ENCODE measurements around the gene ITGB4.

Gene ITGB4

DNA sequence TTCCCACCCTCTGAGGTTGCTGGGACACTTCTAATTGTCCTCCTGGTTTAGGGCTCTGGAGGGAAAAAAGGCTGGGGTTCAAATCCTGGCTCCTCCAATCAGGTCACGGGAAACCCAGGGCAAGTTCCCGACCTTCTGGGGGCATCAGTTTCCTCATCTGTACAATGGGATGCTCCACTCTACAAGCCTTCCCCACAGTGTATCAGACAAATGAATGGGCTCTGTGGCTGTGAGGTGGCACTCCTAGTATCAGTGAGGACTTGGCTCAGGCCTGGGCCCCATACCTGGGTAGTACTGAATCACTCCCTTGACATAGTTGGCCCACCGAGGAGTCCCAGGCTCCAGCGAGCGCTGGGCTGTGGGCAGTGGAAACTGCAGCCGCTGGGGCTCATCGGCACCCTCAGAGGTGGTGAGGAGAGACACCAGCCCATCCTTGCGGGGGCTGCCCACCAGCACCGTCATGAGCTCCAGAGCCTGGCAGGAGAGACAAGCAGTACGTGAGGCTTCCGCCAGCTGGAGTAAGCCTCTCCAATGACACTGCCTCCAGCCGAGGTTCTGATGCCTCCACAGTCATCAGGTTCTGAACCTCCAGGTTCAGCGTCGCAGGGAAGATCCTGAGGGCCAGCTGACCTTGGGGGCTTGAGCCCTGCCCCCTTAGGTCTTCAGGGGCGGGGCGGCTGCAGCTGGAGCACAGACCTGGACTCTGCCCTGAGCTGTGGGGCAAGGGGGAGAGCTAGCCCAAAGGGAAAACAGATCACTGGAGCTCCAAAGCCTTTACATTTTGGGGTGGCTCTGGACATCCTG lies 42.6 kb downstream of the ITGB4 start:
- H3K36me3 Mint-ChIP-seq: peaks cover 14% of the 10 kb centered on the region
- peaks cover 31% of the 10 kb centered on the region for H3K4me1 Mint-ChIP-seq
- no peaks in the 10 kb centered on the region for H3K9me3 Mint-ChIP-seq
- peak overlapping the region; percentile 82 for H3K27ac Mint-ChIP-seq
- H3K4me3 Mint-ChIP-seq: peak overlapping the region; percentile 82
- no peak for ATAC-seq
- H3K27me3 Mint-ChIP-seq: no peaks in the 10 kb centered on the region

- no peak for ATAC-seq
- Mint-ChIP-seq H3K9me3 (no peaks in the 10 kb centered on the region), H3K36me3 (peaks cover 8% of the 10 kb centered on the region), H3K4me3 (peak overlapping the region; percentile 82), H3K27ac (peak overlapping the region; percentile 82), H3K27me3 (no peaks in the 10 kb centered on the region), H3K4me1 (peaks cover 31% of the 10 kb centered on the region)
These were observed 43.1 kb downstream of the ITGB4 start for GRCh38 chr17:75764417-75764710.

DNA sequence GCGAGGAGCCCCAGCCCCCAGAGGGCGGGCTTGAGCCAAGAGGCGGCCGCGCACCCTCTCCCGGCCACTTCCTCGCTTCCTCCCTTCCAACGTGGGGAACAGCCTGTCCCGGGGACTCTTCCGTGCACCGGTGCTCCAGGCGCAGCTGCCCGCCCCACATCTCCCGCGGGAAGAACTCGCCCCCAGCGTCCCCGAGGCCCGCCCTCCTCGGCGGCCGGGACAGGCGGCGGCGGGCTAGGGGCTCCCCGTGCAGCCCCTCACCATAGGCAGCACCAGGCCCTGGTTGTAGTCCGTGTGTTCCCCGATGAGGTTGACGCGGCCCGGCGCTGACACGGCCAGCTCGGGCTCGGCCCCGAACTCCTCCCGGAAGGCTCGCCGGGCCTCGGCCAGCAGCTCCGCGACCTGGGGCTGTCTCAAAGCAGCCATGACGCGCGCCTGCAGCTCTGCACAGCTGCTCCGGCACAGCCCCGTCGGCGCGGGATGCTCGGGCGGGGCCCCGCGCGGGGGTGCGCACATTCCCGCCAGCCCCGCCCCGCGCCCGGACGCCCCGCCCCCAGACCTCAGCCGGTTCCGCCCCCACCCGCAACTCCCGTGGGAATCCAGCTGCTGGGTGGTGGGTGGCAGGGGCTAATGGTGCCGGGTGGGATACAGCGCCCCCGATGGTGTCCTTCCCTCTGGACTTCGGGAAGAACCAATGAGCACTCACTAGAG lies 43.6 kb downstream of the ITGB4 start, which contains the start of gene GALK1:
Gene GALK1 (minus strand): TSS at position 482 of the 711 bp plus-strand sequence. CDS start 56 bp downstream, at position 426.
- ATAC-seq: peak; percentile 96
- Mint-ChIP-seq H3K4me3 (peak within 1 kb of the TSS; percentile 82), H3K27me3 (no peaks in the 10 kb centered on the region), H3K9me3 (no peaks in the 10 kb centered on the region), H3K27ac (peak within 1 kb of the TSS; percentile 82), H3K36me3 (peaks cover 8% of the 10 kb centered on the region), H3K4me1 (peaks cover 31% of the 10 kb centered on the region)

- ATAC-seq: no peak
These were observed 44.7 kb downstream of the ITGB4 start for GRCh38 chr17:75765981-75766380.

GRCh38 chr17:75767881-75768280 lies 46.6 kb downstream of the ITGB4 start:
- H3K4me1 Mint-ChIP-seq: peaks cover 24% of the 10 kb centered on the region

More at GRCh38 chr17:75765981-75766380, 44.7 kb downstream of the ITGB4 start:
- H3K9me3 Mint-ChIP-seq: no peaks in the 10 kb centered on the region
- peak overlapping the region; percentile 6 for H3K4me3 Mint-ChIP-seq
- H3K27me3 Mint-ChIP-seq: no peaks in the 10 kb centered on the region
- H3K36me3 Mint-ChIP-seq: peaks cover 8% of the 10 kb centered on the region
- peaks cover 31% of the 10 kb centered on the region for H3K4me1 Mint-ChIP-seq
- peak overlapping the region; percentile 82 for H3K27ac Mint-ChIP-seq

DNA sequence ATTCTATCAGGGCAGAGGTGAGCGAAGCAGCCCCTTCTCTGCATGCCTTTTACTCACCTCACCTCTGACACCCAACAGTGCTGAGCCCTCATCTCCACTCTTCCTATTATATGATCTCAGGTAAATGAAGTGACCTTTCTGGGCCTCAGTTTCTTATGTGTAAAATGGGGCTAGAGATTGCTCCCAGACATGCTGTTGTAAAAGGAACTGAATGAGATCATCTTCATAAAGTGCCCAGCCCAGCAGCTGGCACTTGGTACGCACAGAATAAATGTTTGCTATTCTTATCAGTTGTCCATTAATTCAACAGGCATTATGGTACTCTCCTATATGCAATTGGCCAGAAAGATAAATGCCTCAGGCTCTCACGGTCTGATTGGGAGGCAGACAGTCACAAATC lies 48.3 kb downstream of the ITGB4 start:
- H3K4me1 Mint-ChIP-seq: peaks cover 8% of the 10 kb centered on the region
- no peaks in the 10 kb centered on the region for H3K9me3 Mint-ChIP-seq
- ATAC-seq: no peak
- H3K27me3 Mint-ChIP-seq: no peaks in the 10 kb centered on the region
- no peak overlapping the region for H3K4me3 Mint-ChIP-seq
- H3K27ac Mint-ChIP-seq: no peak overlapping the region
- no peaks in the 10 kb centered on the region for H3K36me3 Mint-ChIP-seq

More at GRCh38 chr17:75767881-75768280, 46.6 kb downstream of the ITGB4 start:
- ATAC-seq: no peak
- H3K9me3 Mint-ChIP-seq: no peaks in the 10 kb centered on the region
- H3K4me3 Mint-ChIP-seq: no peak overlapping the region
- no peaks in the 10 kb centered on the region for H3K27me3 Mint-ChIP-seq
- no peak overlapping the region for H3K27ac Mint-ChIP-seq
- H3K36me3 Mint-ChIP-seq: no peaks in the 10 kb centered on the region

GRCh38 chr17:75771334-75772281 lies 50.3 kb downstream of the ITGB4 start:
- no peak for ATAC-seq
- Mint-ChIP-seq H3K4me1 (peaks cover 13% of the 10 kb centered on the region), H3K27ac (no peak overlapping the region), H3K9me3 (no peaks in the 10 kb centered on the region), H3K27me3 (no peaks in the 10 kb centered on the region), H3K36me3 (peaks cover under 1% of the 10 kb centered on the region), H3K4me3 (no peak overlapping the region)

GRCh38 chr17:75773121-75773807 lies 52.0 kb downstream of the ITGB4 start:
- H3K9me3 Mint-ChIP-seq: no peaks in the 10 kb centered on the region
- H3K4me1 Mint-ChIP-seq: peaks cover 29% of the 10 kb centered on the region
- ATAC-seq: no peak
- peaks cover 17% of the 10 kb centered on the region for H3K36me3 Mint-ChIP-seq
- H3K27me3 Mint-ChIP-seq: no peaks in the 10 kb centered on the region
- no peak overlapping the region for H3K27ac Mint-ChIP-seq
- no peak overlapping the region for H3K4me3 Mint-ChIP-seq

DNA sequence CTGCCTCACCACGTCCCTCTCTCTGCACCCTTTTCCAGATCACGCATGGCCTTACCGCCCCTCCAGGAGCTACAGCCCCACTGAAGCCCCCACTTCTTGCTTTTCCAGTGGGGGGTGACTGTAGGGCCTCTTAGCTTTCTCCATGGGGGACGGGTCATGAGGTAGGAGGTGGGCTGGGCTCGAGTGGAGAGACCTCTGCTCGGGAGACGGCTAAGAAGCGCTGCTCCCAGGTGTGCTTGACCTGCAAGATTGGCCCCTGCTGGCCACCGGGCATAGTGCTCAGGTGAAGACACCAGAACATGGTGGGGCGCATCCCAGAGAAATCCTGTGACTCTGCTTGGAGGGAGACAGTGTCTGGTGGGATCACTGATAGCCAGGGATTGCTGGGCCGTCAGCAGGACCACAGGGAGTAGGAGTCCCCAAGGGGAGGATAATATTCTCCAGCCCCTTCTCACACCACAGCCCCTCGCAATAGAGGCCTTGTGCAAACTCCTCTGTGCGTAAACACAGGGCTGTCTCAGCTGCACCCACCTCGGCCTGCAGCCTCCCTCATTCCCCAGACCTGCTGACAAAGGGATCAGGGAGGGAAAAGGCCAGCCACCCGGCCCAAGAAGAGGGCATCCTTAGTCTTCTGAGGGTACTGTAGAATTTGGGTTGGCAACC lies 52.7 kb downstream of the ITGB4 start:
- no peaks in the 10 kb centered on the region for H3K27me3 Mint-ChIP-seq
- H3K4me1 Mint-ChIP-seq: peaks cover 35% of the 10 kb centered on the region
- H3K9me3 Mint-ChIP-seq: no peaks in the 10 kb centered on the region
- peaks cover 23% of the 10 kb centered on the region for H3K36me3 Mint-ChIP-seq
- no peak for ATAC-seq
- H3K27ac Mint-ChIP-seq: no peak overlapping the region
- H3K4me3 Mint-ChIP-seq: no peak overlapping the region

DNA sequence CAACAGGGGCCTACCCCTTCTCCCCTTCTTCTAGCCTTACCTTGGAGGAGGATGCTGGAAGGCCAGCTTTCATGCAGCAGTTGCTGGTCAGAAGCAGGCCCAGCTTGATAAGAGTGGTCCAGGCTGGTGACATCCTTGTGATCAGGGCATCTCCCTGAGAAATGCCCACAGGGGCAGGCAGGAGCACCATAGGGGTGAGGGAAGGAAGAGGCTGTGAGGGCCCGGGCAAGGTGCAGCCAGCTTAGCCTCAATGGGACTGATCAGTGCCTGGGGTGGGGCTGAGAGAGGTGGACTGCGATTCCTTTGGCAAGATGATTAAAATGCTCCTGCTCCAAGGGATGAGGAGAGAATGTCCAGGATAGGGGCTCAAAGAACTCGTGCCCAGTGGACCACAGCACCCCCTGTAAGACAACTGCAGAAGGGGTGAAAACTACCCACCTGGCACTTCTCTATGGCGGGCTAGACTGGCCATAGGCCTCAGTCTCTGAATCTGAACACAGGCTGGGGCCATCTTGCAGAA lies 53.3 kb downstream of the ITGB4 start:
- Mint-ChIP-seq H3K4me3 (no peak overlapping the region), H3K4me1 (peaks cover 35% of the 10 kb centered on the region), H3K36me3 (peaks cover 29% of the 10 kb centered on the region), H3K27me3 (no peaks in the 10 kb centered on the region), H3K9me3 (no peaks in the 10 kb centered on the region), H3K27ac (no peak overlapping the region)
- ATAC-seq: no peak

GRCh38 chr17:75774991-75775668 lies 53.9 kb downstream of the ITGB4 start:
- H3K27me3 Mint-ChIP-seq: no peaks in the 10 kb centered on the region
- H3K4me3 Mint-ChIP-seq: no peak overlapping the region
- H3K36me3 Mint-ChIP-seq: peaks cover 33% of the 10 kb centered on the region
- ATAC-seq: no peak
- H3K4me1 Mint-ChIP-seq: peaks cover 40% of the 10 kb centered on the region
- H3K27ac Mint-ChIP-seq: no peak overlapping the region
- no peaks in the 10 kb centered on the region for H3K9me3 Mint-ChIP-seq

GRCh38 chr17:75776386-75777295 lies 55.4 kb downstream of the ITGB4 start:
- Mint-ChIP-seq H3K4me1 (peaks cover 40% of the 10 kb centered on the region), H3K9me3 (no peaks in the 10 kb centered on the region), H3K27me3 (no peaks in the 10 kb centered on the region), H3K36me3 (peaks cover 33% of the 10 kb centered on the region), H3K27ac (peak overlapping the region; percentile 96), H3K4me3 (peak overlapping the region; percentile 60)
- ATAC-seq: no peak
